ENCODE data around the gene ZNF32.
"Not testable (repeated sequence)": the region's sequence is repeated elsewhere in the genome, so short reads cannot be mapped to it uniquely, and the experiment has no call there.

Gene ZNF32

DNA sequence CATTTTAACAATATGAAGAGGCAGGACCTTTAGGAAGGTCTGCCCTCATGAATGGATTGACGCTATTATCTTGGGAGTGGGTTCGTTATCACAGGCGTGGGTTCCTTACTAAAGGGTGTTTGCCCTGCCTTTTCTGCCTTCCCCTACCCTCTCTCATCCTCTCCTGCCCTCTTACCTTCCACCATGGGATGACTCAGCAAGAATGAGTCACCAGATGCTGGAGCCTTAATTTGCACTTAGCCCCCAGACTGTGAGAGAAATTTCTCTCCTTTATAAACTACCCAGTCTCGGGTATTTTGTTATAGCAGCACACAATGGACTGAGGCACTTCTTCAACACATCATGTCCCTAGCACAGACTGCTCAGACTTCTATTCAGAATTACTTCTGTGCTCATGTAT, 31.4 kb upstream of the ZNF32 start:
- no peak for FAIRE-seq

DNA sequence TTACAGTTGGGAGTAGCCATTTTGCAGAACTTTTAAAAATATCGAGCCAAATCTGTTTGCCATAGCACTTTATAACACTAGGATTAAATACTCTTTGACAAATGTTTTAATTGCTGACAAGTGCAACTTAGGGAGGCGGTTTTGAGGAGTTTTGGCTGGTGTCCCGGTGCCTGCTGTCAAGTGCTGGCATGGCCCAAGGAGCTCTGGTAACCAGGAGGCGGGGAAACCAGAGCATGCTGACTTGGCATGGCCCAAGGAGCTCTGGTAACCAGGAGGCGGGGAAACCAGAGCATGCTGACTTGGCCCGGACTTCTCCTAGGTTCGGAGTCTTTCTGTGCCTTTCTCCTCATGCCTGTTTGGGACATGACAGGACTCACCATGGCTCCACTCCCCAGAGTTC, 30.8 kb upstream of the ZNF32 start:
- FAIRE-seq: no peak

DNA sequence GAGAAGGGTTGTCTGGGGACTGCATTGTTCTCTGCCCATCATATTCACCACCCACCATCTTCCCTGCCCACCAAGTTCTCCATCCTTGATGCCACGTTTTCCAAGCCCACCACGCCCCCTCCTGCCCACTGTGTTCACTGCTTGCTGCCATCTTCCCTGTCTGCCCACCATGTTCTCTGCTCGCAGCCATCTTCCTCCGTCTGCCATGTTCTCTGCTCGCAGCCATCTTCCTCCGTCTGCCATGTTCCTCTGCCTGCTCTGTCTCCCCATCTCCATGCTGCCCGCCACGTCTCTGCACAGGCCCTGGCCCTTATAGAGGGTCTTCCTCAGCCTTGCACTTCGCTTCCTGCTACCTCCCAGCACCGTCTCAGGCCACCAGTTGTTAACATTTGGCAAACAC, 30.0 kb upstream of the ZNF32 start:
- no peak for FAIRE-seq

DNA sequence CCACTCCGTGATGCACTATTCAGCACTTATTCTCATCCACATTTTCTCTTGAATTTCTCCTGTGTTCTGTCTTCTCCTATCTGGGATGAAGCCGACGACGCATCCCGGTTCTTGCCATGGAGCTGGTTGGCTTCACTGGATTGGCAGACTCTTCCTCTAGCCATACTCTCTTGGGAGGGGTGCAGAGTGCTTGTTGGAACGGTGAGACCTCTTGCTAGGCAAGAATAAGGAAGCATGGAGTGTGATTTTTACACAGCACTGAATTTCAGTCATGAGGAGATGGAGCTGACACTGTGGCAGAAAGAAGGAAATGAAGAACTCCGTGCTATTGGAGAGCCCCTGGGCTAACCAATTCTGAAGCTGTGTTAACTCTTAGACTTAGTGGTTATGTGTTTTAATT, 28.2 kb upstream of the ZNF32 start:
- no peak for FAIRE-seq

DNA sequence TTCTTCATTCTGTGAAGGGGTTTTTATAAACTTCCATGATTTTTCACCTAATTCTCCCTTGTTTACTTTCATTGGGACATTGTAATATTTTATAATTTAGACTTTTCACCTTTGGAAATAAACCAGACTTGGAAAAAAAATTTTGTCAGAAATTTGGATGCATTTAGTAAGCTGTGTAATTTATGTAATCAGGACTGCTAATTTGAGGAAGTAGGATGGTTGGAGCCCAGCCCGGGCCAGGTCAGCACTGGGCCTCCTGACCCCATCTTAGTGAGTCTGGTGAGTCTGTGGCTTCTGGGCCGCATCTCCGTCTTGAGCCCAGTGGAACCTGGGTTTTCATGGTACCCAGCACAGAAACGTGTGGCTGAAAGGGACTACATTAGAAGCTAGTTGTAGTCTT, 27.6 kb upstream of the ZNF32 start:
- FAIRE-seq: no peak

DNA sequence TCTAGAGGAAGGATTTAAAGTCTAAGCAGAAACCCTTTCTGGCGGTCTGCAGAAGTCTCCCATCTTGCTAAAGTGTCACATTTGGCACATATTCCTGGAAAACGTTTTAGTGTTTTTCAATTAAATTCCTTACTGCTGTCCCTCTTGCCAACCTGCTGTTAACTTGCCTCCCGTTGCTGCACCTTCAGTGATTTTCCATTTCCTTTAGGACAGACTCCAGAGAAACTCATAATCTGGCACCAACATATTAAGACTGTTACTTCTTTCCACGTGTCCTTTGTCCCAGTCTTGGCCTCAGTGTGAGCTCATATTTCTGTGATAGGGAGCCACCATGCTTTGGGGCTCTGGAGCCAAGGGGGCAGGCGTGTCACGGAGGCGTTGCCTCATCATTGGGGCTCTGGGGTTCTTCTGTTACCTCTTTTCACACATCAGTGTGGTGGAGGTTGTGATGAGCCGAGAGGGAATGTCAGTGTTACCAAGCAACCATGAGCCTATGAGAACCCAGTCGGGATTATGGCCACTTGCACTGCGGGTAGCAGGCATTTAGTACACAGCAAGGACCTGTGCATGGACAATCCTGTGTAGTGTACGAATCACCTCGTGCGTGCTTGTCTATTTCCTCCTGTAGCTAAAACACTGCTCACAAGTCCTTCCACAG, 26.0 kb upstream of the ZNF32 start:
- FAIRE-seq: no peak

DNA sequence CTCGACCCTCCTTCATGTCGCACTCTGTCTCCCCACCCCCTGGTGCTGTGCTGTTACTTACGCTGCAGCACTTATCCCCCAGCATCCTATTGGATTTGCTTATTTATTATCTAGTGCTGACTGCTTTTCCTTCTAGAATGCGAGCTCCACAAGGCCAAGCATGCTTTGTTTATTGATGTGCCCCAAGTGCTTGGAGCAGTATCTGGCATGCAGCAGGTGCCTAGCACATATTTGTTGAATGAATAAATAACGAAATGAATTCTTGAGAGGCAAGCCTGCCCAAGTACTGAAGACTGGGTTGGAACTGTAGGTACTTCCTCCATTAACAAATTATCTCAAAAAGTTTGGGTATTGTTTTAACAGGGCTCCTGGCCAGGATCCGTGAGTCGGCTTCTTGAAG, 24.8 kb upstream of the ZNF32 start:
- no peak for FAIRE-seq

DNA sequence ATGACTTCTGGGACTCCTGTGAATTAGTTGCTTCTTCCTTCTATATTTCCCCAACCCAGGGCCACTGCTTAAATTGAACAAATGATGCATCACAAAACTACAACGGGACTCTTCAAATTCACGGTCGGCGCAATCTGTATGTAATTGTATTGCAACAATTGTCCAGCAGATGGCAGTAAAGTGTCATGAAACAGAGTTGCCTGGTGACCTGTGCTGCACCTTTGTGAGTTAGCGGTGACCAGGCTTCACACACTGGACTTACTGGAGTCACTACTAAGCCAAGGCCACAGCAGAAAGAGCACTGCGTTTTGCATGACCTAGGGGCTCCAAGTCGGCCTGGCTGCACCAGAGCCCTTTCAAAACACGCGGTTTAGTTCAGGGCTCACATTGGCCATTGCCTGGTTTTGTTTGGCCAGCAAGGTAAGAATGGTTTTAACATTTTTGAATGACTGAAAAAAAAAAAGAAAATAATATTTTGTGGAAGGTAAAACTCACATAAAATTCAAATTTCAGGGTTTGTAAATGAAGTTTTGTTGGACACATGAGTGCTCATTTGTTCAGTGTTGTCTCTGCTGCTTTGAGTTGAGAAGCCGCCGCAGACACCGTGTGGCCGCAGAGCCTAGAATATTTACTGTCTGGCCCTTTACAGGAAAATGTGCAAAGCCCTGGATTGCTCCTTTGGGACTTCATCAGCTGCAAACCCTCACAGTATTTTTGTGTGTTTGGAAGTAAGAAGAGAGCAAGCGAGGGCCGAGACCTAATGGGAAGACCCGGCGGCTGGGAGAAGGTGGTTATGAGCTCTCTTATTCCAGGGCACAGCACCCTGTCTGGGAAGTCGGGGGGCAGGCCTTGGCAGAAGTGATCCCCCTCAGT, 23.2 kb upstream of the ZNF32 start:
- peak; percentile 62 for FAIRE-seq

DNA sequence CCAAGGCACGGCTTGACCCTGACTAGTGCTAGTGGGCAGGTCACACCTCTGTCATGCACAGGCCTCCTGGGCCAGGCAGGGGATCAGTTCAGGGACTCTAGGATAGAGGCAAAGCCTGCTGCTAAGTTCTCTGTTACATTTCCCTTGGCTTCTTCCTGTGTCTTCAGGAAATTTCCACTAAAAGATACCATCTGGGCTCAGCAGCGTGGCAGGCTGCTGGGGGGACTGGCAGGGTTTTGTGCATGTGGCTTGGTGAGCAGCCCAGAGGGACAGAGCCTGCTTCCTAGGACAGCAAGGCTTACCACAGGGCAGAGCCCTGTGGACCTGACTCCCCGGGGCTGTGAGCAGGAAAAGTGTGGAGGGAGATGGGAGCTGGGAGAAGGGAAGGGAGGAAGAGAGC, 20.7 kb upstream of the ZNF32 start:
- no peak for FAIRE-seq

DNA sequence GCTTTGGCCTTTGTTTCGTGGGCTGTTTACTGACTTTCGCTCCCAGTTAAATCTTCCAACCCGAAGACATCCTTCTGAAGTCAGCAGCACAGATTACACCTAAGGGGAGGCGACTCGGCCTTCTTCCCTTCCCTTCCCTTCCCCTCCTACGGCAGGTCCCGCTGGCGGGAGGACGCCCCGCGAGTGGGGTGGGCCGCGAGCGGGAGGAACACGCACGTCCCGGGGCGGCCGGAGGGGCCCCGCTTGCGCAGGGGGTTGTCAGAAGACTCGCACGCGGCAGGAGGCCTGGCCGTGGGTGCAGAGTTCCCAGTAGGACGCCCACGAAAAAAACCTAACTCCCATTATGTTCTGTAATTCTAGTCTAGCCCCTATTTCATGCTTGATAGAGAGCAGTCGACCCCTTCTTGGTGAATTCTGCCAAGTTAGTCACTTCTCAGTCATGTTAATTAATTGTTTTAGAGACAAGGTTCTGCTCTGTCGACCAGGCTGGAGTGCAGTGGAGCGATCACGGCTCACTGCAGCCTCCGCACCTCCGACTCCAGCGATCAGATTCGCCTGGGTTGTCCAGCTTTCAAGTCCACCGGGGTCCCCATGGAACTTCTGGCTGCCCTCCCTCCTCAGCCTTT, 19.2 kb upstream of the ZNF32 start:
- no peak for FAIRE-seq

DNA sequence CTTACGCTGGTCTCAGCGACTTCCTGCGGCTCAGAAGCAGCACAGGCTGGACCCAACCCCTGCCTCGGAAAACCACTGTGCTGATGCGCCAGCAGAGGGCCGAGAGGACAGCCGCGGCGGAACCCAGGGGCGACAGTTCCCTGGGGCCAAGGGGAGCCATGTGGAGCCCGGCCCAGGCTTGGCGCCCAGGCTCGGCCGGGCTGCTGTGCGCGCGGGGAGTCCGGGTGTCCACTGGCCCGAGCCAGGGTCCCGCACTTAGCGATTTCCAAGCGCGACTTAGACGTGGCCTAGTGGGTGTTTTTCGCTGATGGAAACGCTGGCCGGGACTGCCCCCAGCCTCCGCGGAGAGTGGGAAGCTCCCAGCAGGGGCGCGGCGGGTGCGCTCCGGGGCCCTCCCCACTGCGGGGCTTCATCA, 18.6 kb upstream of the ZNF32 start:
- FAIRE-seq: no peak

DNA sequence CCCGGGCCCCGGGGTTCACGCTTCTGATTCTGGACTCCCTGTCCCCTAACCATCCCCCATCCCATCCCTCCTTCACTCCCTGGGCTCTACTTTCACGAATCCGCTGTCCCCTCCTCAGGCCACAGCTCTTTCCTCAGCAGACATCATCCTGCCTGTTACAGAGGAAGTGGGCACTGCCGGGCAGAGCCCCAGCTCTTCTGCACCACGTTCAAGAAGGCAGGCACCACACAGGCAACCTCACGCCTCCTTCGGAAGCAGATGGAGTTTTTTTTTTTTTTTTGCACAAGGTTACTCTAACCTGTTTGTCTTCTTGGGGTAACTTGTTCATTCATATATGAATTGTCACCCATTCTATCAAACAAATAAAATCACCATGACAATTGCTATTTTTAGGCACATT, 17.9 kb upstream of the ZNF32 start:
- no peak for FAIRE-seq

DNA sequence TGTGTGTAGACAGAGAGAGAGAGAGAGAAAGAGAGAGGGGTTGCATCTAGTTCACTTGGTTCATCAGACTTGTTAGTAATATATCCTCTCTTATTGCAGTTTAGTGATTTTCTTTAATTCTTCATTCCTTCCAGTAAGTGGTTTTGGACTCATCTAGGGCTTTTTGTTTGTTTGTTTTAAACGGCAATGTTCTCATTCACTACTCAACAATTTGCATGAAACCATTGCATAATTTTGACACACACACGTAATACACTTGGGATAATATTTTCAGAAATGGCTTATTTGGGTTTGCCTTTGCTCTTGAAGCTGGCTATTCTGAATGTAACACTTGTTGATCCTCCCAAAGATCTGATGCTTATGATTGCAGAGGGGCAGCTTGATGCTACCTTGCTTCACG, 16.4 kb upstream of the ZNF32 start:
- no peak for FAIRE-seq

DNA sequence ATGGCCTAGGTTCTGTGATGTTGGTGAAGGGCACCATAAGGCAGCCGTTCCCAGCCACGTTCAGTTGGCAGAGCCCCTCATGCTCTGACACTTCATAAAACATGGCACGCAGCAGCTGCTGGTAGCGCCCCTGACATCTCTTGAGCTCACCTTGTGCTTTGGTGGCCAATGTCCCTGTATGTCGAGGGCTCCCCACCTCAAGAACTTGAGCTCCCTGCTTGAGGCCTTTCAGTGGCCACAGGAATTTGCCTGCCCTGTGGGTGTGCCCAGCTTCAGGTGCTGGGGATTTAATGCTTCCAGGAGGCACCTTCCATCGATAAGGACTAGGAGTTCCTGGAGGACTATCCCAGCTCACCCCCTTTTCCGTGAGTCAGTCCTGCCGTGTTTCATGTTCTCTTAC, 9.5 kb upstream of the ZNF32 start:
- no peak for FAIRE-seq

DNA sequence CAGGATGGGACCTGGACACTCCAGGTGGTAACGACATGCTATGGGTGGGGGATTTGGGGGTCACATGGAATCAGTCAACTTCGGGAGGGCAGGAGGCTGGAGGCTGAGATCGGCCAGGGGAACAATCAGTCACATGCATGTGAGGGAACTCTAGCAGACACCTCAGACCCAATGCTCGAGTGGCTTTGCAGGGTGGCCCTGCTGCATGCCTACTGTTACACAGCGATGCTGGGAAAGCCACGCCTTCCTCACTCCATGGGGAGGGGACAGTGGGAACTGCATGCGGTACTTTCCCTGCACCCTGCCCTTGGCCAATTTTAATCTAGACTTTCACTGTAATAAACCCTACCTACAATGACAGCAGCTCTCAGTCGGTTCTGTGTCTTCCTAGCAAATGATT, 6.6 kb upstream of the ZNF32 start:
- FAIRE-seq: no peak

DNA sequence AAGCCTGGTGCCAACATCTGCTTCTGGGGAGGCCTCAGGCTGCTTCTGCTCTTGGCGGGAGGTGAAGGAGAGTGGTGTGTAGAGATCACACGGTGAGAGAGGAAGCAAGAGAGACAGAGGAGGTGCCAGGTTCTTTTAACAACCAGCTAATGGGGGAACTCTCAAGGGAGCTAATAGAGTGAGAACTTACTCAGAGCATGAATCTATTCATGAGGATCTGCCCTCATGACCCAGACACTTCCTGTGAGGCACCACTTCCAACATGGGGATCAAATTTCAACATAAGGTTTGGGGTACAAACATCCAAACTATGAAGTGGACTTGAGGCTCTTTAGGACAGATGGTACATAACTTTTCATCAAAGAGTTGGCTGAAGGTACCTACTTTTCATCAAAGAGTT, 5.1 kb upstream of the ZNF32 start:
- FAIRE-seq: no peak

DNA sequence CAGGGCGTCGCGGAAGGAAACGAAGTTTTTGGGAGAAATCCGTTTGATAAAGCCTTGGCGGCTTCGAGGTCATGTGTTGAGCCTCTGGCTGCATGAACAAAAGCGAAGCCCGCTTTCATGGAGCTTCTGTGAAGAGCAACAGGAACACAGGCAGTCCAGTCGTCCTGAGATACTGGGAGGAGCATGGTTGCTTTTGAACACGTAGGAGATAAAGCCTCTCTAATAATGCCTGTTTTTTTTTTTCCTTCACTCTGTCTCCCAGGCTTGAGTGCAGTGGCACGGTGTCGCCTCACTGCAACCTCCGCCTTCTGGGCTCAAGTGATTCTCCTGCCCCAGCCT, 473 bp upstream of the ZNF32 start:
- FAIRE-seq: no peak

DNA sequence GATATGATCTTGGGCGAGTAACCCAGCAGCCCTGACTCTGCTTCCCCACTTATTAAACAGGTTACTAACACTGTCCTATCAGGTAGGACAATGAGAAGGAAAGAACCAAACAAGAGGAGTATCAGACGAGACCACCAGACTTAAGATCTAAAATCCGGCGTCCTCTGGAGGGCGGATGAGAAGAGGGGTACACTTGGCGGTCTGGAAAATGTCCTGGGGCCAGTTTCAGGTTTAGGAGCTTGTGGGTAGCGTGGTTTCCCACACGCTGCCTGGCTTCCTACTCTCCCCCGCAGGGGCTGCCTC, 635 bp downstream of the ZNF32 start:
- FAIRE-seq: no peak

DNA sequence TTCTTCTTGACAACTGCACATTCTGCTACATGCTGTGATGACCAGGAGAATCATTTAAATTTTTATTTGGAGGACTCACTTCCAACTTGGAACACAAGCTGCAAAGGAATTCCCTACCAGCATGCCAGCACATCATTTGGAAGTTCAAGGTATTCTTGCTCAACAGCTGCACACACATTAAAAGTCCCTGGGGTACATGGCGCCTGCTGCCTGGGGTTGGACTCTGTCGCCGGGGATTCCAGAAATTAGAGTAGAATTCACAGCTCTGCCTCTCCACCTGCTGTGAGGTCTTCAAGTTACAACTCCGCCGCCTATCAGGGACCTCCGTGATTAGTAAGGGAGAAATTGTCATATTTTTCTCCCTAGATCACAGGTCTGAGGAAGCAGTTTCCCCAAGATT, 1.1 kb downstream of the ZNF32 start:
- no peak for FAIRE-seq

DNA sequence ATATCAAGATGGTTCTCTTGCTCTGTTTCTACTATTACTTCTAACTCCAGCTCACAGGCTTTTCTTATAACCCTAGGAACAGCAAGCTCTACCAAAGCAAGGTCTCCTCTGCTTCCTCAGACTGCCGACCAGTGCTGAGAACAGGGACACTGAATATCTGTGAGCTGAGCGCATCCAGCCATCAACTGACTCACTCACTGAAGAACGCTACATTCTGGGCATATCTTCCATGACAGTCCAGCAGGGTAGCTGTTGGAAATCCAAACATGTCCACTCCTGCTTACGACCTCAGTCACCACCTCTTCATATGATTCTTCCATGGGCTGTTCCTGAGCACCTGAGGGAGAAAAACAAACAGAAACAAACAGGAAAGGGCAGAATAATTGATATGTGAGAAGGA, 2.8 kb downstream of the ZNF32 start:
- no peak for FAIRE-seq

DNA sequence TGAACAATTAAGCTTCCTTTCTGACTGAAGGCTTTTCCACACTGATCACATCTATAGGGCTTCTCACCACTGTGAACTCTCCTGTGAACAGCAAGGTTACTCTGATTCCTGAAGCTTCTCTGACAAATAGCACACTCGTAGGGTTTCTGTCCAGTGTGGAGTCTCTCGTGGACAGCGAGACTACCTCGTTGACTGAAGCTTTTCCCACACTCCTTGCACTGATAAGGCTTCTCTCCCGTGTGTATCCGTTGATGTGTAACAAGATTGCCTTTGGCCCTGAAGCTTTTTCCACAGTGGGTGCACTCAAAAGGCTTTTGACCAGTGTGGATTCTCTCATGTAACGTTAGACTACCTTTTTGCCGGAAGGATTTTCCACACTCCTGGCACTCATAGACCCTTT, 4.4 kb downstream of the ZNF32 start:
- no peak for FAIRE-seq

DNA sequence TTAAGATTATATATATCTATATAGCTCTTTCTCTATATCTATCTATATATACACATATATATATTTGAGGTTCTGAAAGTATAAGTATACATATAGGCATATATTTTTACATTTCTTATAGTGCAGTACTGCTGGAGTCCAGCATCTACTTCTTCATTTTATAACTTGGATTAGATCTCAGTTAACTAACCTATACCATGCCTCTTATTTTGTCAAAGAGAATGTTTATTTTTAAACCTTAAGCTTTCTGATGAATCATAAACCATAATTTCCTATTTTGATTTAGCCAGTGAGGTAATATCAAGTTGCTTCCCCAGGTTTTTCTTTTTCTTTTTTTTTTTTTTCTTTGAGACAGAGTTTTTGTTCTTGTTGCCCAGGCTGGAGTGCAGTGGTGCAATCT, 8.1 kb downstream of the ZNF32 start:
- no peak for FAIRE-seq

DNA sequence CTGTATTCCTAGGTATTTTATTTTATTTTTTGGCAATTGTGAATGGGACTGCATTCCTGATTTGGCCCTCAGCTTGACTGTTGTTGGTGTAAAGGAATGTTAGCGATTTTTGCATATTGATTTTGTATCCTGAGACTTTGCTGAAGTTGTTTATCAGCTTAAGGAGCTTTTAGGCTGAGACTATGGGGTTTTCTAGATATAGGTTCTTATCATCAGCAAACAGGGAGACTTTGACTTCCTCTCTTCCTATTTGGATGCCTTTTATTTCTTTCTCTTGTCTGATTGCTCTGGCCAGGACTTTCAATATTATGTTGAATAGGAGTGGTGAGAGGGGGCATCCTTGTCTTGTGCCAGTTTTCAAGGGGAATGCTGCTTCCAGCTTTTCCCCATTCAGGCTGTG, 12.9 kb downstream of the ZNF32 start:
- not testable (repeated sequence) for FAIRE-seq

DNA sequence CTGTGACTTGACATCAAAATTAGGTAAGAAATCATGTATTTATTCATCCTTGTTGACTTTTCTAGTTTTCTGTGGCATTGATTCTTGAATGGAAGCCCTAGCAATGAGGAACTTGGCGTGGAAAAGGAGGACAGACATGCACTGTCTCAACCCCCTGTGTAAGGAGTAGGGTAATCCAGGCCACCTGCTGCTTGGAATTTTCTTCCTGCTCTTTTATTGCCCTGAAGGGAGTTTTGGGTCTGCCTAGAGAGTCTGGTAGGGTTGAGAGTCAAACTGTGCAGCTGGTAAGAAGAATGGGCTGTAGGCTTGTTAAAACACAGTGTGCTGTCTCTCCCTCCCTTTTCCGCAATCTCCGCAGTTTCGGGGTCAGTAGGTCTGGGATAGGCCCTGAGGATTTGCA, 19.7 kb downstream of the ZNF32 start:
- FAIRE-seq: no peak

DNA sequence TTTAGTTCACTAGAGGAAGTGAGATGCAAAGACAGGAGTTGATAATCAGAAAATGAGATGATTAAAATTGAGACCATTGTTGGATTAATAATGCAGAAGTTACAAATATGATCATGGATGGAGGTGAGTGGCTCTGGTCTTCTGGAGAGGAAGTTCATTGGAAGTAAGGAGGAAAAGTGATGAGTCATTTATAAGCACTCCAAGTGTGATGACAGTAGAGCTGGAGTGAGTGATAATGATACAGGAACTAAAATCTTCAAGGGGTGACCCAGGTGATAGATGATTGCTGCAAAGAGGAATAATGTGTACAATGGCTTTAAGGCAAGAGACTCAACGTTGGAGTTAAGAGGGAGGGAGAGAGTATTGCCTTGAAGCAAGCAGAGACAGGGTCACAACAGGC, 20.7 kb downstream of the ZNF32 start:
- no peak for FAIRE-seq
